GM21367 (cell line): ENCODE measurements around the gene MLN.

ENCODE experiments used
- ATAC-seq: cut with Tn5 transposase; IDR thresholded peaks from one replicate; pipeline ENCODE4 v1.9.1; 2021; ENCODE audit not compliant: unreplicated experiment

Gene MLN

GRCh38 chr6:33756211-33756954 lies 47.4 kb downstream of the MLN start:
- no peak for ATAC-seq

- no peak for ATAC-seq
Observed at GRCh38 chr6:33755070-33755869, 48.5 kb downstream of the MLN start.

DNA sequence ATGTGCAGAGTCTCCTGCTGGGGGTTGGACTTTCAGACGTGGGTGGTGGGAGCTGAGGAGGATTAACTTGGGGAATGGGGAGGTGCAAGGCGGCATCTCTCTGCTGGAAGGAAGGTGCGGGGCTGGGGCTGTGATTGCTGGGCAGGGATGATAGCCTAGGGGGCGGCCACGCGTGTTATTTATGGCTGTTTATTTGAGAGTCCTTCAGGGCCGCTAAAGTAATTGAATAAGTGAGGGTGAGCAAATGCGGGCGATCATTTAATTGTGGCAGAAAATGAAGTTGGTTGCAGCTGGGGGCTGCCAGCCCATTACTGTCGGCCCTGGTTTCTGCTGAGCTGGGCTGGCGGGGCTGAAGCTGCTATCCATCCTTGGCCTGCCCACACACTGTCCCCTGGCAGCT lies 49.6 kb downstream of the MLN start:
- ATAC-seq: no peak

DNA sequence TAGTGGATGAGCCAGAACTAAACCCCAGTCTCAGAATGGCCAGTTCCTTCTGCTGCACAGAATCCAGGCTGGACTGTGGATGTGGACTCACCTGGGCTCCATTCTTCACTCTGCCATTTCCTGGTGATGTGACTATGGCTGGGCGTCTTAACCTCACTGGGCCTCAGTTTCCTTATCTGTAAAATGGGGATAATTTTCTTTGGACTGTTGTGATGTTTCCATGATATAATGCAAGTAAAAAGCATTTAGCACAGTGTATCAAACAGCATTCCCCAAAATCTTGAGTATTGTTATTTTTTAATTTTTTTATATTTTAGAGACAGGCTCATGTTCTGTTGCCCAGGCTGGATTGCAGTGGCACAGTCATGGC lies 51.2 kb downstream of the MLN start:
- ATAC-seq: no peak

GRCh38 chr6:33751771-33752645 lies 51.8 kb downstream of the MLN start:
- no peak for ATAC-seq

DNA sequence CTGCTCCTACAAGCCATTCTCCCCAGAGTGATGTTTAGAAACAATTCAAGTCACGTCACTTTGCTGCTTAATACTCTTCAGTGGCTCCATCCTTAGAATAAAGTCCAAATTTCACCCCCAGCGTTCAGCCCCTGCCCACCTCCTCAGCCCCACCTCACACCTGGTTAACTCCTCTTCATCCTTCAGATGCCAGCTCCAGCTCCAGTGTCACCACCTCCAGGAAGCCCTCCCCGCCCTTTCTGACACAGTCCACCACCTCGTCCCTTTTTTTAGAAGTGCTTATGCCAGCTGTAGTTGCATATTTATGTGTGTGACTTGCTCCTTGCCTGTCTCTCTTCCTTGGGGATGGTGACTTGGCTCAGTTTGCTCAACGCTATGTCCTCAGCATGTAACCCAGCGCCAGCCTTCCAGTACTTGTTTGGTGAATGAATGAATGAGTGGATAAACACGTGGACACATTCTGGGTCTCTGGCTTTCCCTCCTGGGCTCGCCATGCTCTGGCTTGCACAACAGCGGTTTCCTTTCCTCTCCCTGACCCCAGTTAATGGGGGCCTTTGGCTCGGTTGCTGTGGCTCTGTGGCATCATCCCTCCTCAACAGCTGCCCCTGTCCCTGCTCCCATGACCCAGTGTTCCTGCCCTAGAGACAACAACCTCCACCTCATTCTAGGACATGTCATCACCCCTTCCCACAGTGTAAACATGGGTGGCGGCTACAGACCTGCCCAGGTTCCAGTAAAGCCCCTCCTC lies 53.4 kb downstream of the MLN start:
- no peak for ATAC-seq

GRCh38 chr6:33749401-33749800 lies 54.4 kb downstream of the MLN start:
- ATAC-seq: no peak

GRCh38 chr6:33748841-33749240 lies 55.0 kb downstream of the MLN start:
- ATAC-seq: no peak

GRCh38 chr6:33747823-33748222 lies 56.0 kb downstream of the MLN start:
- no peak for ATAC-seq

- no peak for ATAC-seq
Observed at GRCh38 chr6:33746651-33747100, 57.1 kb downstream of the MLN start, which contains the start of gene IP6K3. TSS of gene IP6K3 (minus strand) at chr6:33746905. CDS start at chr6:33735476, 11,429 bp downstream.

- ATAC-seq: no peak
Observed at GRCh38 chr6:33746036-33746600, 57.7 kb downstream of the MLN start.

GRCh38 chr6:33745548-33745947 lies 58.3 kb downstream of the MLN start:
- ATAC-seq: no peak

DNA sequence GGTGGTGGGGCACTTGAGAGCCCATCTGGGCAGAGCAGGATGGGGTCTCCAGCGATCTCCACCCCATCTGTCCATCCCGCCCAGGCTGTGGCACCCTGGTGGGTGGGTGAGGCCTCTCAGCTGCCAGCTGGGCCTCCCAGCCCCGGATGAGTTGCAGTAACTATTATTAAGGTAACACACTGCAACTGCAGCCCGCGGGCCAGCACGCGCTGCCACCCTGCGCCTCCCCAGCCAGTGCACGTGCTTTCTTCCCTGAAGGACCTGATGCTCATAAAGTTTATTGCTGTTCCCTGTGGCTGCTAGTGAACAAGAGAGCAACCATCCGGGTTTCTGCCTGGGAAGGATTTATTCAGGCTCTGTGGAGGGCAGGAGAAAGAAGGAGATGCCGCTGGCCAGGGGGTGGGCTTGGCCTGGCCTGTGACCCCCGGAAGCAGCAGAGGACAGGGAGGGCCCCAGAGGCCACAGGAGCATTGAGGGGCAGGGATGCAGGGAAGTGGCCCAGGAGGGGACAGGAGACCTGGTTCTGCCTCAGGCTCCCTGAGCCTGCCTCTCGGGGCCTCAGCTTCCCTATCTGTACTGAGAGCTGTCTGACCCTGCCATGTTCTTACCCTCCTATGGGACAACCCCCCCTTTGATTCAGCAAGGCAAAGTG lies 58.8 kb downstream of the MLN start:
- no peak for ATAC-seq
